Measurements from ENCODE around the gene EFNA3. TPM values are rescaled to one million over a fixed set of nuclear protein-coding genes. Genes with fewer than 3 reads are reported as not detected.

EFNA3 gene
- total RNA-seq, 2 experiments from 2014 or later, result 1.9 to 2.8 TPM

DNA sequence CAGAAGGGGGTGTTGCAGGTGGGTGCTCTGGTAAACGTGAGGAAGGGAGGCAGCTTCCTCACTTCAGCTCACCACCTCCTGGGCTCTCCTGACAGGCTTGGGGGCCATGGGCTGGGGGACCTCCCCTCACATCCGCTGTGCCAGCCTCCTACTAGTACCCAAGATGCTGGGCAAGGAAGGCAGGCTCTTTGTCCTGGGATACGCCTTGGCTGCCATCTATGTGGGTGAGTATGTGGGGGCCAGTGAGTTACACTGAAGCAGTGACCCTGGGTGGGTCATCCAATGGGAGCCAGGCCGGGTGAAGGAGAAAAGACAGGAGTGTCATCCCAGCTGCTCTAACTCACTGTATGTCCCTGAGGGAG, 39.3 kb upstream of the EFNA3 start:
- ATAC-seq (no peak), DNase-seq (no peak)
- no peaks in the 10 kb centered on the region for H3K9me3 Mint-ChIP-seq (ENCODE audit: low read depth)
- H3K4me3 Mint-ChIP-seq, result no peak overlapping the region
- CTCF ChIA-PET, result interaction anchor here (1.1 to 18.1 kb wide), 4 partner anchors 11 to 46 kb away, joined by 3 to 323 read pairs (median 10); partner anchors contain the start of genes ADAM15 and EFNA4
- peaks cover 30% of the 10 kb centered on the region for H3K27me3 Mint-ChIP-seq
- no peaks in the 10 kb centered on the region for H3K36me3 Mint-ChIP-seq
- H3K4me1 Mint-ChIP-seq, result peaks cover 4% of the 10 kb centered on the region
- no peak overlapping the region for H3K27ac Mint-ChIP-seq

DNA sequence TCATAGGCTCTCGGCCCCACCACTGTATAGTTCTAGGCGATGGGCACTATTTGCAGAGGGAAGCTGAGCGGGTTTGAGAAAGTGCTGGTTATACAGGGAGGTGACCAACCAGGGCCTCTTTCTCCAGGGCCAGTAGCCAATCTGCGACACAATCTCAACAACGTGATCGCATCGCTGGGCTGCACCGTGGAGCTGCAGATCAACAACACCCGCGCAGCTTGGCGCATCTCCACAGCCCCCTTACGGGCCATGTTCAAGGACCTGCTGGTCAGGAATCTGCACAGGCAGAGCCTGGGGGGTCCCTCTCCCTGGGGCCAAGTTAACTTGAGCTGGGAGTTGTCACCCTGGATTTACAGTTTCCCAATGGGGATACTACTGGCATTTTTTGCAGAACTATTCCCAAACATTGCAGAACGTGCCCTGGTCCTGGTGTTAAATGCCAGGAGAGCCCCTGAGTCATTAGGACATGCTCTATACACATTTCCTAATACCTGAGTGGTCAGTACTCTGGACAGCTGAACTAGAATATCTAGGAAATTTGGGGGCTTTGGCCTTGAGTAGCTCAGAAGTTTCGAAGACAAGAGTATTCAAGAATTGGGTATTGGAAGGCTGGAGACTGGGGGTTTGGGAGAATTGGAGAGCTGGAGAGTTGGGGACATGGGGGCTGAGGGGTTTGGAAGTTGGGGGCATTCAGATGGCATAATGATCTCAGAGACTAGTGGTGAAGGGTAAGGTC, 38.1 kb upstream of the EFNA3 start:
- H3K4me3 Mint-ChIP-seq, result no peak overlapping the region
- no peak for DNase-seq
- H3K27me3 Mint-ChIP-seq, result peaks cover 21% of the 10 kb centered on the region
- no peak overlapping the region for H3K27ac Mint-ChIP-seq
- CTCF ChIA-PET, result interaction anchor here (0.7 to 25.7 kb wide), 6 partner anchors 18 to 496 kb away, joined by 3 to 328 read pairs (median 44); partner anchors contain the start of genes ADAM15 and EFNA4
- ATAC-seq, result no peak
- H3K9me3 Mint-ChIP-seq (ENCODE audit: low read depth), result no peaks in the 10 kb centered on the region
- H3K4me1 Mint-ChIP-seq, result peaks cover 13% of the 10 kb centered on the region
- no peaks in the 10 kb centered on the region for H3K36me3 Mint-ChIP-seq

DNA sequence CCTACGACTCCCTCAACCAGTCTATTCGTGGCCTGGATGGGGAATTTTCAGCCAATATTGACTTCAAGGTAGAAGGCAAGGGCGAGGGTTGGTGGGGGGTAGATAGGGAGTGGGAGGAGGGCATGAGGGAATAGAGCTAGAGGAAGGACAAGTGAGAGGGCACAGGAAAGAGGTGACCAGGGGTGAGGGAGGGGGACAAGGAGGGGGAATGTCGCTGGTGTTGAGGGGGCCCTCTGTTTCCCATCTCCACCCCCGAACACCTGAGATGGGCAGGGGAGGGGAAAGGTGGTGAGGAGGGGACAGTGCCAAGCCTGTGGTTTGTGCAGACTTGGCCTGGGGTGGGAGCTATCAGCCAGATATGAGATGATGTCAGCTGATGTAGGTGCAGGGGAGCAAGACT, 35.8 kb upstream of the EFNA3 start:
- Mint-ChIP-seq H3K4me1 (peaks cover 13% of the 10 kb centered on the region), H3K4me3 (no peak overlapping the region), H3K36me3 (no peaks in the 10 kb centered on the region), H3K27ac (no peak overlapping the region), H3K27me3 (peaks cover 13% of the 10 kb centered on the region), H3K9me3 (ENCODE audit: low read depth) (no peaks in the 10 kb centered on the region)
- ATAC-seq (no peak), DNase-seq (no peak)
- CTCF ChIA-PET, result interaction anchor here (0.7 to 25.7 kb wide), 5 partner anchors 12 to 130 kb away, joined by 3 to 328 read pairs (median 84); partner anchors contain the start of genes ADAM15, EFNA4 and KRTCAP2

DNA sequence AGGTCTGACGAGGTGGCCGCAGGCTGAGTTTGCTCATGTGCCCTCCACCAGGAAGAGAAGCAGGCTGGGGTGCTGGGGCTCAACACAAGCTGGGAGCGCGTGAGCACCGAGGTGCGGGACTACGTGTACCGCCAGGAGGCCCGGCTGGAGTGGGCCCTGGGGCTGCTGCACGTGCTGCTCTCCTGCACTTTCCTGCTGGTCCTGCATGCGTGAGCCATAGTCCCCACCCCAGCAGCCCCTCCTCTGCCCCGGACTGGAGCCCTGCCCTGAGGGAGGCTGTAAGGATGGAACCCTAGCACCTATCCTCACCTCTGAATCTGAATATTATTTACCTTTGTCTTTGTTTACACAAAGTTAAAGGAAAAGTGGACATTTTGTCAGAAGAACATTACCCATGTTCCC, 35.3 kb upstream of the EFNA3 start:
- CTCF ChIA-PET, result interaction anchor here (0.6 to 25.7 kb wide), 14 partner anchors 10 to 1365 kb away, joined by 3 to 328 read pairs (median 4); partner anchors contain the start of genes ADAM15, EFNA4, KRTCAP2 and SLC50A1
- DNase-seq (no peak), ATAC-seq (no peak)
- Mint-ChIP-seq H3K4me3 (no peak overlapping the region), H3K36me3 (no peaks in the 10 kb centered on the region), H3K9me3 (ENCODE audit: low read depth) (no peaks in the 10 kb centered on the region), H3K27ac (no peak overlapping the region), H3K27me3 (peaks cover 8% of the 10 kb centered on the region), H3K4me1 (peaks cover 13% of the 10 kb centered on the region)

DNA sequence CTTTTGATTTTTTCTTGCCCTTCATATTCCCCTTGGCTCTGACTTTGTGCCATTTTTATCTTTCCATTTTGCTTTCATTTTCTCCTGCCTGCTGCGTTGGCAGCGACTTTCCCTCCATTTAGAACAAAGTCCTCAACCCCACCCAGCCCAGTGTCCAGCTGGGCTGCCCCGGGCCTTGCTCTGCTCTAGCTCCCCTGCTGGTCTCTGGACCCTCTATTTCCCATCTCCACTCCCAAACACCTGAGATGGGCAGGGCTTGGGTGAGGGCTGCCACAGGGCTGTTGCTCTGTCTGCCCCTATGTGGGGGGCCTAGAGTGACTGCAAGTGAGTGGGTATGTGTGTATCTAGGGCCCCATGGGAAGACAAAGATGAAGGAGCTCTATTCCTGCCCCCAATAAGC, 34.8 kb upstream of the EFNA3 start:
- H3K27ac Mint-ChIP-seq, result no peak overlapping the region

DNA sequence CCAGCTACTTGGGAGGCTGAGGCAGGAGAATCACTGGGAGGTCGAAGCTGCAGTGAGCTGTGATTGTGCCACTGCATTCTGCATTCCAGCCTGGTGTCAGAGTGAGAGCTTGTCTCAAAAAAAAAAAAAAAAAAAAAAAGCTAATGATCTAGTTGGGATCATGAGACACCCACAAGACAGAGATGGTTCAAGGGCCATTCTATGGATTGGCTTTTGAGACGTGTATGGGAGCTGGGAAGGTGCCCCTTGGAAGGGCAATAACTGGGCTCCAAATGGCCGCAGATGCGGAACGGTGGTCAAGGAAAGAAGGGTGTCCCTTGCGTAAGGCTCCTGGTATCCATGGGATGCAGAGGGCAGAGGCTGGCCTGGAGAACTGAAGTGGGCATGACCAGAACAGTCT, 34.3 kb upstream of the EFNA3 start:
- DNase-seq (no peak), ATAC-seq (no peak)
- Mint-ChIP-seq H3K27ac (no peak overlapping the region), H3K27me3 (peaks cover 5% of the 10 kb centered on the region), H3K9me3 (ENCODE audit: low read depth) (no peaks in the 10 kb centered on the region), H3K36me3 (no peaks in the 10 kb centered on the region), H3K4me3 (no peak overlapping the region), H3K4me1 (peaks cover 9% of the 10 kb centered on the region)
- CTCF ChIA-PET, result interaction anchor here (0.6 to 25.7 kb wide), 18 partner anchors 10 to 485 kb away, joined by 3 to 328 read pairs (median 5); partner anchors contain the start of genes ADAM15, EFNA3, EFNA4 and SLC50A1

More for the DNA sequence above, 34.8 kb upstream of the EFNA3 start:
- CTCF ChIA-PET, result interaction anchor here (0.6 to 25.7 kb wide), 18 partner anchors 11 to 1366 kb away, joined by 3 to 328 read pairs (median 4); partner anchors contain the start of genes ADAM15, EFNA3, EFNA4 and SLC50A1
- Mint-ChIP-seq H3K4me3 (no peak overlapping the region), H3K27me3 (peaks cover 5% of the 10 kb centered on the region), H3K4me1 (peaks cover 12% of the 10 kb centered on the region), H3K9me3 (ENCODE audit: low read depth) (no peaks in the 10 kb centered on the region), H3K36me3 (no peaks in the 10 kb centered on the region)
- ATAC-seq (no peak), DNase-seq (no peak)

DNA sequence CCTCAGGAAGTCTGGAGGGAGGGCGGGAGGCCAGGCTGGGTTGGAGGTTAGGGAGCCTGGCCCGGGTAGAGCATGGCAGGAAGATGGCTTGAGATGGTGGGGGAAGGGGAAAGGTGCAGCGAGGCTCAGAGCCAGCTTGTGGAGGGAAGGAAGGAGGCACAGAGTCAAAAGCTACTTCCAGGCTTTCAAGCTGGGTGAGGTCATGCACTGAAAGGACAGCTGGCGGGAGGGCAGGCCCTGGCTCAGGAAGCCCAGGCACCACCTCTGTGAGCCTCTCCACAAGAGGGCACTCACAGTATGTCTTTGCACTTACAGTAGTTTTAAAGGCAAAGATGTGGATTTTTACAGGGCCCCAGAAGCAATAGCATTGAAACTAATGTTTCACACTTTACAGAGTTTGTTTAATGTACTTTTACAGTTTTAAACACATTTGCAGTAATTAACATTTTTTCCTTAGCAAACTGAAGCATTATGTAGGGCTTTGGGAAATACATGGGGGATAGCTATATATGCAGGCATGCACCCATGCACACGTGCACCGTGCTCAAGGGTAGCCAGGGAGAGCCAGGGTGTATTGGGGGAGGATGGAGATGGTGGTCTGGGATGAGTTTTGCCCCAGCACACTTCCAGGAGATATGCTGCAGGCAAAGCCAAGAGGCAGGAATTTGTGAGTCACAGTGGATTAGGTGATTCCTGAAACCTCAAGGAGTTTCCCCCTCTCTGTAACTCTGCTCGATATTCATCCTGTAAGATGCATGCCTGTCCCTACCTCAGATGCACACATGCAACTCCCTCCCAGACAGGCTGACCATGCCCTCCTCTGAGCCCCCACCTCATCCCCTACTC, 33.6 kb upstream of the EFNA3 start:
- Mint-ChIP-seq H3K4me3 (no peak overlapping the region), H3K36me3 (no peaks in the 10 kb centered on the region), H3K27me3 (peaks cover 5% of the 10 kb centered on the region), H3K4me1 (peaks cover 15% of the 10 kb centered on the region), H3K9me3 (ENCODE audit: low read depth) (no peaks in the 10 kb centered on the region), H3K27ac (no peak overlapping the region)
- CTCF ChIA-PET, result interaction anchor here (0.6 to 25.7 kb wide), 19 partner anchors 10 to 485 kb away, joined by 3 to 328 read pairs (median 4); partner anchors contain the start of genes ADAM15, EFNA3, EFNA4 and PYGO2
- DNase-seq, result peak; percentile 81
- peak; percentile 93 for ATAC-seq

DNA sequence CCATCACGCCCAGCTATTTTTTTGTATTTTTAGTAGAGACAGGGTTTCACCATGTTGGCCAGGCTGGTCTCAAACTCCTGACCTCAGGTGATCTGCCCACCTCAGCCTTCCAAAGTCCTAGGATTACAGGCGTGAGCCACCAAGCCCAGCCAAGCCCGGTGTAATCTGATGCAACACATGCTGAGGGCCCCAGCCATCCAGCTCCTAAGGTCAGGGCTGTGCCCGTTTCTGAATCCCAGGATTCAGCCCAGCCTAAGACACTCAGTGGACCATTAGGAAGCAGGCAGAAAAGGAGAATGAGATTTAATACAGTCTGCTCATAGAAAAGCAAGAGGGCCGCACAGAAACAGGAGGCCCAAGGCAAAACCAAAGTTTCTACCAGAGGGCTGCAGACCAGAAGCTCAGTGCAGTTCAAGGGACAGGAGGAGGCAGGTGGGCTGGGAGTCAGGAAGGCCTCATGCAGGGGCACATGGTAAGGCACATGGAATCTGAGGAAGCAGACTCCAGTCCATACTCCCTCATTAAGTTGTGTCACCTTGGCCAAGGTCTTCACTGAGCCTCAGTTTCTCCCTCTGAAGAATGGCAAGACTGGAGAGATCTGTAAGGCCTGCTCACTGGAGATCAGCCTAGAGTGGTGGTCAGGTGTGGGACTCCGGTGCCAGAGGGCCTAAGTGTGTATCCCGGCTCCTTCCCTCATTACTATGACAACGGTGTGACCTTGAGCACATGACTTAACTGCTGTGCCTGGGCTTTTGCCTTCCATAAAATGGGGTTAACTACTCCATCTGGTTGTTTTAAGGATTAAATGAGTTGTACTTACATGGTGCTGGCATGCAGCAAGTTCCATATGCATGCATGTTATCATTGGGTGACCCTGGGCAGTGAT, 29.9 kb upstream of the EFNA3 start:
- no peak overlapping the region for H3K27ac Mint-ChIP-seq
- ATAC-seq, result no peak

DNA sequence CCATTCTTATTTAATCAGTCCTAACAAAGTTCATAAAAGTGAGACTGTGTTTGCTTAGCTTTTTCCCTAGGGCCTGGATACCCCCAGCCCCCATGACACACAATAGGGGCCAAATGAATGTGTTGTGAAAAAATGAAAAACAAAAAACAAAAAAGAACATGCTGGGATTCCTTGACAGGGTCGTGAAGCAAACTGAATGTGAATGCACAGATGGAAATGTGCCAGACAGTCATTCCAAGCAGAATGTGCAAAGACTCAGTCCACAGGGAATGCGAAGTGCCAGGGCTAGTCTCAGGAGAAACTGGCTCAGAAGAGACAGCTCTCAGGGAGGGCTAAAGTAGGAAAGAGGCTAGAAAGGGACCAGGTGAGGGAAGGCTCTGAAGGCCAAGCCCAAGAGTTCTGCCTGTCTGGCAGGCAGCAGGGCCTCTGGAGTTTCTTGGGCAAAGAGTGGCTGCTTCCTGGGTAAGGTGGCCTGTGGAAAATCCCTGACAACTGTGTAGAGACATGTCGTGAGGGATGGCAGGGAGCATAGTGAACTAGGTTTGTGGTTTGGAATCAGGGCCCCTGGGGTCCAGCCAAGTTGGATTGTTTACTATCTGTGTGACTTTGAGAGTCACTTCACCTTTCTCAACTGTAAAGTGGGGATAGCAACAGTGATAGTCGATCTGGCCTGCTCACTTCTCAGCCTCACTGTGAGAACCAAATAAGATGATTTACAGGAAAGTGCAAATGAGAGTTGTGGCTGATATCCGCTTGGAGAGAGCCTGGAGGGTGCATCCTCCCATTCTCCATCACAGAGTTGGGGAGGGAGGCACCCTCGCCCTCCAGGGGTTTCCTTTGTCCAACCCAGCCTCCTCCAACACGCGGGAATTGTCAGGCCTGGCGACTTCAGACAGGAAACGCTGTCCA, 28.7 kb upstream of the EFNA3 start:
- no peaks in the 10 kb centered on the region for H3K36me3 Mint-ChIP-seq
- no peak for ATAC-seq
- no peaks in the 10 kb centered on the region for H3K9me3 Mint-ChIP-seq (ENCODE audit: low read depth)
- CTCF ChIA-PET, result interaction anchor here (0.8 to 25.7 kb wide), 19 partner anchors 4 to 145 kb away, joined by 3 to 328 read pairs (median 7); partner anchors contain the start of genes ADAM15, EFNA3, EFNA4 and FLAD1
- H3K4me3 Mint-ChIP-seq, result peak overlapping the region; percentile 79
- H3K27ac Mint-ChIP-seq, result peak overlapping the region; percentile 18
- no peaks in the 10 kb centered on the region for H3K27me3 Mint-ChIP-seq
- no peak for DNase-seq
- H3K4me1 Mint-ChIP-seq, result peaks cover 32% of the 10 kb centered on the region

More for the DNA sequence above, 29.9 kb upstream of the EFNA3 start:
- Mint-ChIP-seq H3K9me3 (ENCODE audit: low read depth) (no peaks in the 10 kb centered on the region), H3K4me3 (no peak overlapping the region), H3K4me1 (peaks cover 37% of the 10 kb centered on the region), H3K27me3 (no peaks in the 10 kb centered on the region), H3K36me3 (no peaks in the 10 kb centered on the region)
- no peak for DNase-seq
- CTCF ChIA-PET, result interaction anchor here (1.2 to 25.7 kb wide), 7 partner anchors 10 to 93 kb away, joined by 3 to 328 read pairs (median 84); partner anchors contain the start of genes ADAM15, EFNA4, PBXIP1 and SLC50A1

DNA sequence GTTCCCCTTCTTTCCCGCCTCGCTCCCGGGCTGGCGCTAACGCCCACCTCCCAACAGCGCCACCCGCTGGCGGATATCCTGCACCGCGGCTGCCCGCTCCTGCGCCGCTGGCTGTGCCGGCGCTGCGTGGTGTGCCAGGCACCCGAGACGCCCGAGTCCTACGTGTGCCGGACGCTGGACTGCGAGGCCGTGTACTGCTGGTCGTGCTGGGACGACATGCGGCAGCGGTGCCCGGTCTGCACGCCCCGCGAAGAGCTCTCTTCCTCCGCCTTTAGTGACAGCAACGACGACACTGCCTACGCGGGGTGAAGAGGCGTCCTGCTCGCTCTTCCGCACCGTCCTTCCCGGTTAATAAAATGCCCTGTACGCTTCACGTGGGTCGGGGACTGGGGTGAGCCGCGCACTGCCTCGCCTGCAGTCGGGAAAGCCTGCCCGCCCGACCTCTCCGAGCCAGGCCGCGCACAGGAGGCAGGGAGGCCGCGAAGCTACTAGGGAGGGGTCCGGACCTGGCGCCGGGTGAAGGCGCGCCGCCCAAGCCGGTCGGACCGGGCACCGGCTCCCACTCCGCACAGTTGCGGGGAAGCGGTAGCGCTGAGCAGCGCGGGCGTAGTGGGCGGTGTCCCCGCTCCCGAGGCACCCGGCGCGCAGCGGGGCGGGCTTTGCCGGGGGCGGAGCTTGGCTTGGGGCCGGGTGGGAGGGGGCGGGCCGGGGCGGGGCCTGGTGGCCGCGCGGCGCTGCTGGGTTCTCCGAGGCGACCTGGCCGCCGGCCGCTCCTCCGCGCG, 27.9 kb upstream of the EFNA3 start, which contains the start of gene ADAM15:
Gene ADAM15, plus strand, starts transcription at position 757 of the 782 bp plus-strand sequence. CDS start 71 bp downstream, outside the sequence.
- ATAC-seq, result peak; percentile 90
- no peaks in the 10 kb centered on the region for H3K9me3 Mint-ChIP-seq (ENCODE audit: low read depth)
- no peaks in the 10 kb centered on the region for H3K27me3 Mint-ChIP-seq
- CTCF ChIA-PET, result interaction anchor here (0.6 to 25.7 kb wide), 39 partner anchors 5 to 665 kb away, joined by 3 to 328 read pairs (median 4); partner anchors contain the start of genes ADAM15, CKS1B, EFNA3 and EFNA4
- H3K4me1 Mint-ChIP-seq, result peaks cover 28% of the 10 kb centered on the region
- H3K4me3 Mint-ChIP-seq, result peak within 1 kb of the TSS; percentile 79
- H3K27ac Mint-ChIP-seq, result peak within 1 kb of the TSS; percentile 78
- DNase-seq, result peak; percentile 83
- H3K36me3 Mint-ChIP-seq, result no peaks in the 10 kb centered on the region

DNA sequence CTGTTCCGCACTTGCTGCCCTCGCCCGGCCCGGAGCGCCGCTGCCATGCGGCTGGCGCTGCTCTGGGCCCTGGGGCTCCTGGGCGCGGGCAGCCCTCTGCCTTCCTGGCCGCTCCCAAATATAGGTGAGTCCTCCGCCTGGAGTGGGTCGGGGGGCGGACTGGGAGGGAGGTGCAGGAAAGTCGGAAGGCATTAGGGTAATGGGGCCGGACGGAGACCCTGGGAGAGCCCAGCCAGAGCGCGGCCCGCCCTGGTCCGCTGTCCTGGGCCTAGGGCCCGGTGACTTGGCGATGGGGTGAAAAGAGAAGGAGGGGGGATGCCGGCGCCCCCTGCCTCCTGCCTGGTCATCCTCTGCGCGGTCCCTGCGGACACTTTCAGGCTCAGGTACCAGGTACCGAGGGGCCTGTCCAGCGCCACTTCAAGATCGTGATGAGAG, 27.3 kb upstream of the EFNA3 start:
- ATAC-seq, result no peak

More for the DNA sequence above, 27.3 kb upstream of the EFNA3 start:
- no peaks in the 10 kb centered on the region for H3K36me3 Mint-ChIP-seq
- H3K27ac Mint-ChIP-seq, result peak overlapping the region; percentile 72
- H3K4me1 Mint-ChIP-seq, result peaks cover 28% of the 10 kb centered on the region
- H3K27me3 Mint-ChIP-seq, result no peaks in the 10 kb centered on the region
- CTCF ChIA-PET, result interaction anchor here (0.6 to 25.7 kb wide), 34 partner anchors 5 to 666 kb away, joined by 3 to 328 read pairs (median 4); partner anchors contain the start of genes ADAM15, CKS1B, EFNA3 and EFNA4
- no peak for DNase-seq
- H3K4me3 Mint-ChIP-seq, result peak overlapping the region; percentile 75
- H3K9me3 Mint-ChIP-seq (ENCODE audit: low read depth), result no peaks in the 10 kb centered on the region
